ENCODE data around the gene BOLA1.
A peak's percentile ranks its signal among the peaks of the same experiment; 100 is the strongest.
"Not testable (repeated sequence)": the region's sequence is repeated elsewhere in the genome, so short reads cannot be mapped to it uniquely, and the experiment has no call there.

The BOLA1 gene

DNA sequence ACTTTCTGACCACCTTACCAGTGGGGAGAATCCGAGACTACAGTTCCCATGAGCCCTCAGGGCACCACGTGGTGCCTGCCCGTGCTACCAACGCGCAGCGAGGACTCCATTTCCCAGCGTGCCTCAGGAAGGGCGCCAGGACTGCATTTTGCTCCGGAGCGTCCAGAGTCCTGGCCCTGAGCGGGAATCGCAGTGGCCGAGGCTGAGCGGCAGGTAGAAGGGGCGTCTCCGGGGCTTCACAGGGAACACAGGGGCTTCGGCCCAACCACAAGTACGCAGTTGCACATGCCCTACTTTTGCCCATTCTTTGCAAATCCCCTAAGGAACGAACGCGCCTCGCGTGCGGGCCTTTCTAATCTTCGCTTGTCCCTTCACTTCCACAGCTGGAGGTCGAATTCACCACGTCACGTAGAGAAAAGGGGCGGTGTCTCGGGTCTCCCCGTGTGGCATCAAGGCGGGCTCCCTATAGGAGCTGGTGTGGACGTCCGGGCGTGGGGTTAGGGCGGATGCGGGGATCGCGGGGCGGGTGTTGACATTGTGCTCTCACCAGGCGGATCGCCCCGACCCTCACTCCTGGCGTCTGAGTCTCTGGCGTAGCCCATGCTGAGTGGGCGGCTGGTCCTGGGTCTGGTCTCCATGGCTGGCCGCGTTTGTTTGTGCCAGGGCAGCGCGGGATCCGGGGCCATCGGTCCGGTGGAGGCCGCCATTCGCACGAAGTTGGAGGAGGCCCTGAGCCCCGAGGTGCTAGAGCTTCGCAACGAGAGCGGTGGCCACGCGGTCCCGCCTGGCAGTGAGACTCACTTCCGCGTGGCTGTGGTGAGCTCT is at the start of gene BOLA1:
BOLA1 (plus strand) TSS at position 109 of the 825 bp plus-strand sequence; CDS start at position 601, 492 bp downstream.
- DNase-seq: peak; percentile 75

DNA sequence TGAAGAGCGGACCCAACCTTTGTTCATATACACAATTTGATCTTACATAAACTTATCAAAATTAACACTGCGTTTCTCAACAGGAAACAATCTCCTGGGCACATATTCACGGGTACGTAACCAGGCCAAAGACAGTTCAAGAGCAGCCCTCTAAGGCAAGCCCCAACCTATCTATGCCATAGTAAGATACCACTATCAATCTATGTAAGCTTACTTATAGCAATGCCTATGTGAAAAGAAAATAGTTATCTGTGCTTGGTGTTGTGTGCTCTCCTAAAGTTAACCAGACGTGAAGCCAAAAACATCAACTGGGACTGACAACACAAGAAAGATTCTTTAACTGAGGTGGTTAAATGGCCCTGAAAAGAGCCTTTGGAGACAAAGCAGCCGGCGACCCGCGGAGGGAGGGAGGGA is 49.4 kb upstream of the BOLA1 start:
- peak in 1 of 2 donors; percentile 0 for DNase-seq

DNA sequence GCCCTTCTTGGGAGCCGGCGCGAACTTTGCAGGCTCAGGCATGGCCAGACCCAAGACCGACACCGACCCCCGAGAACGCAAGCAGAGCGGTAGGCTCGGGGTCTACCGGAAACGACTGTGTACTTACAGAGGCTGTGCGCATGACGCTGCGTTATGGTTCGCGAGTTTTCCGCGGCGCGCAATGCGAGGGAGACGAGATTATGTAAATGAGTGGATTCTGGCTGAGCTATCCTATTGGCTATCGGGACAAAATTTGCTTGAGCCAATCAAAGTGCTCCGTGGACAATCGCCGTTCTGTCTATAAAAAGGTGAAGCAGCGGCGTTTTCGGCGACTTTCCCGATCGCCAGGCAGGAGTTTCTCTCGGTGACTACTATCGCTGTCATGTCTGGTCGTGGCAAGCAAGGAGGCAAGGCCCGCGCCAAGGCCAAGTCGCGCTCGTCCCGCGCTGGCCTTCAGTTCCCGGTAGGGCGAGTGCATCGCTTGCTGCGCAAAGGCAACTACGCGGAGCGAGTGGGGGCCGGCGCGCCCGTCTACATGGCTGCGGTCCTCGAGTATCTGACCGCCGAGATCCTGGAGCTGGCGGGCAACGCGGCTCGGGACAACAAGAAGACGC is 48.5 kb upstream of the BOLA1 start:
- not testable (repeated sequence) for DNase-seq

DNA sequence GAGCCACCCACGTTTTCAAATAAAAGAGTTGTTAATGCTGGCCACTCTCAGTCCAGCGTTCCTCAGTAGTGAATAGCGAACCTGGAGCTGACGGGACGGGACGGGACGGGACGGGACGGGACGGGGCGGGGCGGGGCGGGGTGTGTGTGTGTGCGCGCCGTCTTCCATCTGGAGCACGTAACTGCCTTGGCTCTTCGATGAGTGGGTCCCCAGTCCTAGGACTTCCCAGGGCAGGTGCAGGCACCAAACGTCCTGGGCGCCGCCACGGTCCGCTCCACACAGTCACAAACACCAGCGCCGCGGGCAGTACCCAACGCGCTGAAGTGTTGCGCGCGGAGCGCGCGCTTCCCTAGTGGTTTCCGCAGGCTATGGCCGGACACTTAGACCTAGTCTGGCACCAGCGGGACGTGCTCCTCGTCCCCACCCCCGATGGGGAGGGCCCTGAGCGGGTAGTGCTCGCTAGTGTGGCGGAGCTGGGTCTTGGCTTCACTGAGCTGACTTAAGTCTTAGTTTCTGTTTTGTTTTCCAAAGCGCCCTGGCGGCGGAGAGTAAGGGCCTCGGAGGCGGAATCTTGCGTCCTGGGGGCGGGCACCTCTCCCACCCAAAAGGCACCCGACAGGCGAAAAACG is 47.7 kb upstream of the BOLA1 start:
- not testable (repeated sequence) for DNase-seq

DNA sequence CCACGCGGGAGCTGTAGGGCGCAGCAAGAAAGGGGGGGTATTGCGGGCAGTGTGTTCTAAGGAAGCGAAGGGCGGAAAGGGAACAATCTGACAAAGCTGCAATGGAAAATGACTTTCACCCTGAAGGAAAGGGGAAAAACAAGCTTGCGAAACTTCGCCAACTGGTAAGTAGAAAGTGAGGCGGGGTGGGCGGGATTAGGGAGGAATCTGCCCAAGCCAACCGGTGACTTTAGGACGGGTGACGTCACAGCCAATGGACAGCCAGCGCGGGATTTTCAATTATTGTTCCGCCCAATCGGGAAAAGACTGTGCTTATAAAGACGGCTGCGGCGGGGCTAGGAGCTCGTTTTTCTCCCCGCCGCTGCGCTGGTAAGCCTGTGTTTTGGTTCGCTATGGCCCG is 47.1 kb upstream of the BOLA1 start:
- not testable (repeated sequence) for DNase-seq

GRCh38 chr1:149860271-149860670 is 39.1 kb upstream of the BOLA1 start:
- DNase-seq: not testable (repeated sequence)

GRCh38 chr1:149860684-149861496 is 38.5 kb upstream of the BOLA1 start:
- DNase-seq: not testable (repeated sequence)

- not testable (repeated sequence) for DNase-seq
These were observed 37.8 kb upstream of the BOLA1 start for GRCh38 chr1:149861497-149862054.

GRCh38 chr1:149866887-149867286 is 32.5 kb upstream of the BOLA1 start:
- DNase-seq: not testable (repeated sequence)

- DNase-seq: not testable (repeated sequence)
These were observed 26.3 kb upstream of the BOLA1 start for GRCh38 chr1:149873060-149873459.

- no peak for DNase-seq
These were observed 22.0 kb upstream of the BOLA1 start for GRCh38 chr1:149877211-149877946.

GRCh38 chr1:149879556-149879955 is 19.8 kb upstream of the BOLA1 start:
- DNase-seq: peak in 1 of 2 donors; percentile 27

DNA sequence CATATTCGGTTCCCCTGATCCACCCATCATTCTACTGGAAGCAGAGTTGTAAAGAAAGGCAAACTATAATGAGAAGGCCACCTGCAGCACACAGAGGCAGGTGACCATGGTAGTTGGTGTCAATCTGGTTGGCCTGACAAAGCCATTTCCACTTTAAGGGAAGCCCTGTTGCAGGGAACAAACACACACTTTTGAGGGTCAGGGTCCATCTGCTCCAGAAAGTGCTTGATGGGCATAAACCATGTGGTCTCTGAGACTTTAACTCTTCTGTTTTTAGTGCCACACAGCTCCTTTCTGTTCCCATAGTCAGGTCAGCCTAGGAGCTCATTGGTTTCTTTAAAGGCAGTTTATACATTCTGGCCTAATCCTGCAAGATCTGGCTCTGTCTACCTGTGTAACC is 17.5 kb upstream of the BOLA1 start:
- DNase-seq: no peak

DNA sequence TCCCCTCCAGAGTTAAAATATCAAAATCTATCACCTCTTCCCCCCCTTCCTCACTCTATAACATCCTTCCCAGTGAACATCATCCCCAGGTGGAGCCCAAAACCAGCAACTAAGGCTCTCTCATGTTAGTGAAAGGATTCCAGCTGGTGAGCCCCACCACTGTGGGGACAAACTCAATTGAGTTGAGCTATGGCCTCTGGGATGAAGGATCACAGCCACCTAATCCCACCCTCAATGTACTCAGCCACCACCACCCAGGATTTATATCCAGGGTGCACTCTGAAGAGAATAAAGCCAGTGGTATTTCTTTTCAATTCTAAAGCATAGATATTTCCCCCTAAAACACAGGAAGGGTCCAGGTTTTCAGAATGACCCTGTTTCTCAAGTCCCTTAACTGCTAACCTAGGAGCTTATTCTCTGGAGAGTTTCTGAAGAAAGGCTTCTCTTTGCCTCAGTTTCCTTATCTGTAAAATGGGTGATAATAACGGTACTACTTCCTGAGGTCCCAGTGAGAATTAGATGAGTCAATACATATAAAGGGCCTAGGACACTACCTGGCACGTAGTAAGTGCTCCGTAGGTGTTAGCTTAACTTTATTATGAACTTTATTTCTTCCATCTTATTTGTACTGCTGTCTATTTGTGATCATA is 15.6 kb upstream of the BOLA1 start:
- no peak for DNase-seq

DNA sequence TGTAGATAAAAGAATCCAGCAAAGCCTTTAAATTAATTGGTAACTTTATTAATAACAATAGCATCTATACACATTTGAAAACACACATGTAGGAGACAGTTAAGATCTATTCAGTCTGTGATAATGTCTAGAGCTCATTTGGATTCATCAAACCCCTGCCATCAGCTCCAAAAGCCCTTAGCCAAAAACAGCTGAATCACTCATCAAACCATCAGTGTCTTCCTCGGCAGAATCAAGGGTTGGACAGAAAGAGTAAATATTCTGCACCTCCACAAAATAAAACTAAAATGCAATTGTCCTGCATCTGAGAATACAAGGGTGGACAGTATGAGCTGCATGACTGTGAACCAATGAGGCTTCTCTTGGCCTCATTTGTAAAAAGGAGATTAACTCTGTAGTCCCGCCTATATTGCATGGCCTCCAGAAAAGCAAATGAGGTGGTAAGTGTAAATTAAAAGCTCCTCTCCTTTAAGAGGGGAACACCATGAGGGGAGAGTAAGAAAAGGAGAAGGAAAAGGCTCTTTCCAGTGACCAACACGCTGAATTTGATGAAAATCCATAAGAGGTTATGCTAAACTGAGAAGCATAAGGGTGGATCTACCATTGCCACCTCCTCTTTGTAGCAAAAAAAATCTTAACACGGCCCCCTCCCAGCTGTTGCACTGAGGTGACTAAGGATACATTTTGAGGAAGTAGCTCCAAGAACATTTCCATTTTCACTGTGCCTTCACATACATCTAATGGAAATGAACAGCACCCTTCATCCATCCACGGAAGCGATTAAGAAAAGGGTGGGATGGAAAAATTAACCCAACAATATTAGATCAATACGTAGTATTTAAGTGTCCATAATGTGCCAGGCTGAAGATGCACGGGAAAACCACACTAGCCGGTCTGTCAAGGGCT is 14.7 kb upstream of the BOLA1 start:
- no peak for DNase-seq

DNA sequence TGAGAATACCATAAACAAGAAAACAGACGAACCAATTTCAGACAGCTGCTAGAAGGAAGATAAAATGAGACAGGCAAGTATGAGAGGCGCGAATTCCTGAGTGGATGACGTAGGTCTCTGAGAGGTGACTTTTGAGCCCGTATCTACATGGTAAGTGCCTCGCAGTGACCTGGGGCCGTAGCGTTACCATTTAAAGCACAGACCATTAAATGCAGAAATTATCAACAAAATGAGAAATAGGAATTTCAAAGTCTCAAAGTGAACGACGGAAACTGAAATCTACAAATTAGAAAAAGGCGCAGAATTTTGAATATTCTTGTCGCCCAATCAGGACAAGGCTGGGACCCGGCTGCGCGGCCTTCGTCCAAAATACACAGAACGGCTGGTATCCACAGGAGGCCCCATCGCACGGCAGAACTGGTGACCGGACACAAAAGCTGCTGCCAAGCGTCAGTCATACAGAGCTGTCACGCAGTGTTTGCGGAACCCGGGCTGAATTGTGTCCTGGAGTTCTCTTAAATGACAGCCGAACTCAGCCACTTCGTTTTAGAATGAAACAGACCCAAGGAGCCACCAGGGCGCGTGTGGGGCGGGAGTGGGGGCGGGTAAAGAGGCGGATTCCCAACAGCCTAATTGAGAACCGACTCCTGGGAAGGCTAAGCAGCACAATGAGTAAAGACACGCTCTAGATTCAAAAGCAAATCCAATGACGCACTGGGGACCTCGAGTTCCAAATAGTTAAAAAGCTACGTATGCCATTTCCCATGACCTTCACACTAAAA is 13.8 kb upstream of the BOLA1 start:
- DNase-seq: peak; percentile 56 to 59

DNA sequence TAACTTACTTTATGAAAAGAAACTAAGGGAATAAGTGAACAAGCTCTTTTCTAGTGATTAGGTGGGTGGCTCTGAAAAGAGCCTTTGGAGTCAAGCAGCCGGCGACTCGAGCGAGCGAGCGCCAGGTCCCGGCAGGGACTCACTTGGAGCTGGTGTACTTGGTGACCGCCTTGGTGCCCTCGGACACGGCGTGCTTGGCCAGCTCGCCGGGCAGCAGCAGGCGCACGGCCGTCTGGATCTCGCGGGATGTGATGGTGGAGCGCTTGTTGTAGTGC is 13.3 kb upstream of the BOLA1 start:
- peak in 1 of 2 donors; percentile 10 for DNase-seq

- peak; percentile 83 for DNase-seq
These were observed 12.8 kb upstream of the BOLA1 start for GRCh38 chr1:149886396-149887195.

- not testable (repeated sequence) for DNase-seq
These were observed 12.2 kb upstream of the BOLA1 start for GRCh38 chr1:149887196-149887455.

Data from activated CD4-positive, alpha-beta T cell treated with anti-CD3 and anti-CD28 coated beads for 4 hours (primary cell).